PC-3 (cell line): ENCODE results near the gene CDKN1A.

ENCODE experiments used
- EZH2 ChIP-seq: fragments of 300-600 bp; sonication (generic); IDR thresholded peaks from one replicate; pipeline ENCODE4 v1.6.1; 2017; ENCODE audit warnings: antibody characterized with exemption, mild to moderate bottlenecking, low read length; ENCODE audit not compliant: unreplicated experiment
- EZH2phosphoT487 ChIP-seq: fragments of 300-600 bp; sonication (generic); IDR thresholded peaks from 2 replicates; pipeline ENCODE4 v1.6.1; 2018; ENCODE audit warnings: mild to moderate bottlenecking, antibody characterized with exemption, low read length, borderline replicate concordance
- TF ChIP-seq, protein P1 (sequence below): fragments of 300-600 bp; sonication (generic); conservative IDR thresholded peaks from 2 replicates; pipeline ENCODE4 v1.5.1; 2017; ENCODE audit warnings: antibody characterized with exemption, low read depth, mild to moderate bottlenecking, low read length

DNA sequence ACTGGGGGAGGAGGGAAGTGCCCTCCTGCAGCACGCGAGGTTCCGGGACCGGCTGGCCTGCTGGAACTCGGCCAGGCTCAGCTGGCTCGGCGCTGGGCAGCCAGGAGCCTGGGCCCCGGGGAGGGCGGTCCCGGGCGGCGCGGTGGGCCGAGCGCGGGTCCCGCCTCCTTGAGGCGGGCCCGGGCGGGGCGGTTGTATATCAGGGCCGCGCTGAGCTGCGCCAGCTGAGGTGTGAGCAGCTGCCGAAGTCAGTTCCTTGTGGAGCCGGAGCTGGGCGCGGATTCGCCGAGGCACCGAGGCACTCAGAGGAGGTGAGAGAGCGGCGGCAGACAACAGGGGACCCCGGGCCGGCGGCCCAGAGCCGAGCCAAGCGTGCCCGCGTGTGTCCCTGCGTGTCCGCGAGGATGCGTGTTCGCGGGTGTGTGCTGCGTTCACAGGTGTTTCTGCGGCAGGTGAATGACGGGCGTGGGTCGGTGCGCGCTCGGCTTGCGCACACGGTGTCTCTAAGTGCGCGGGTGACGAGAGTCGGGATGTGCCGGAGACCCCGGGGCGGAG is at the start of gene CDKN1A:
- TF ChIP-seq EZH2 (no peak), EZH2phosphoT487 (no peak)
- TF ChIP-seq, protein P1, sequence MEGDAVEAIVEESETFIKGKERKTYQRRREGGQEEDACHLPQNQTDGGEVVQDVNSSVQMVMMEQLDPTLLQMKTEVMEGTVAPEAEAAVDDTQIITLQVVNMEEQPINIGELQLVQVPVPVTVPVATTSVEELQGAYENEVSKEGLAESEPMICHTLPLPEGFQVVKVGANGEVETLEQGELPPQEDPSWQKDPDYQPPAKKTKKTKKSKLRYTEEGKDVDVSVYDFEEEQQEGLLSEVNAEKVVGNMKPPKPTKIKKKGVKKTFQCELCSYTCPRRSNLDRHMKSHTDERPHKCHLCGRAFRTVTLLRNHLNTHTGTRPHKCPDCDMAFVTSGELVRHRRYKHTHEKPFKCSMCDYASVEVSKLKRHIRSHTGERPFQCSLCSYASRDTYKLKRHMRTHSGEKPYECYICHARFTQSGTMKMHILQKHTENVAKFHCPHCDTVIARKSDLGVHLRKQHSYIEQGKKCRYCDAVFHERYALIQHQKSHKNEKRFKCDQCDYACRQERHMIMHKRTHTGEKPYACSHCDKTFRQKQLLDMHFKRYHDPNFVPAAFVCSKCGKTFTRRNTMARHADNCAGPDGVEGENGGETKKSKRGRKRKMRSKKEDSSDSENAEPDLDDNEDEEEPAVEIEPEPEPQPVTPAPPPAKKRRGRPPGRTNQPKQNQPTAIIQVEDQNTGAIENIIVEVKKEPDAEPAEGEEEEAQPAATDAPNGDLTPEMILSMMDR: no peak
